Measurements from ENCODE around the gene PRKCQ.

DNA sequence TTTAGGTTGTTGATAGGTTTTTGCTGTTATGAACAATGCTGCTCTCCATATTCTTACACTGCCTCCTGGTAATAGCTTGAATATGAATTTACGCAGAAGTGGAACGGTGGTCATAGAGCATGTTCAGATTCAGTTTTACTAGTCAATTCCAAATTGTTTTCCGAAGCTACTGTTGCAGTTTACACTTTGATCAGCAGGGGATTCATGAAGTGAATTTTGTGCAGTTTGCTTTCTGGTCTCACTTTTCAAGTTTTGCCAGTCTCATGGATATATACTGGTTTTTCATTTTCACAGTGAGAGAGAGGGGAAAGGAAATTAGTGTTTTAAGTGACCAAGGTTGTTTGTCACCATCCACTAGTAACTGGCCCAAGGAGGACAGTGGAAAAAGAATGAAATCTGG lies 171.3 kb downstream of the PRKCQ start:
- TF ChIP-seq EZH2phosphoT487 (conservative IDR thresholded peaks at IDR 0.05; ENCODE audit: low read length), result no peak
- TF ChIP-seq, protein P1, sequence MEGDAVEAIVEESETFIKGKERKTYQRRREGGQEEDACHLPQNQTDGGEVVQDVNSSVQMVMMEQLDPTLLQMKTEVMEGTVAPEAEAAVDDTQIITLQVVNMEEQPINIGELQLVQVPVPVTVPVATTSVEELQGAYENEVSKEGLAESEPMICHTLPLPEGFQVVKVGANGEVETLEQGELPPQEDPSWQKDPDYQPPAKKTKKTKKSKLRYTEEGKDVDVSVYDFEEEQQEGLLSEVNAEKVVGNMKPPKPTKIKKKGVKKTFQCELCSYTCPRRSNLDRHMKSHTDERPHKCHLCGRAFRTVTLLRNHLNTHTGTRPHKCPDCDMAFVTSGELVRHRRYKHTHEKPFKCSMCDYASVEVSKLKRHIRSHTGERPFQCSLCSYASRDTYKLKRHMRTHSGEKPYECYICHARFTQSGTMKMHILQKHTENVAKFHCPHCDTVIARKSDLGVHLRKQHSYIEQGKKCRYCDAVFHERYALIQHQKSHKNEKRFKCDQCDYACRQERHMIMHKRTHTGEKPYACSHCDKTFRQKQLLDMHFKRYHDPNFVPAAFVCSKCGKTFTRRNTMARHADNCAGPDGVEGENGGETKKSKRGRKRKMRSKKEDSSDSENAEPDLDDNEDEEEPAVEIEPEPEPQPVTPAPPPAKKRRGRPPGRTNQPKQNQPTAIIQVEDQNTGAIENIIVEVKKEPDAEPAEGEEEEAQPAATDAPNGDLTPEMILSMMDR (IDR thresholded peaks at IDR 0.05; ENCODE audit: insufficient read depth, low read length, poor library complexity, severe bottlenecking), result no peak
